Effector CD8-positive, alpha-beta T cell (primary cell): Measurements from ENCODE around the gene SNX20.

ENCODE experiments used
- DNase-seq: peaks from one replicate; lab custom pipeline; 2025; lab: John Stamatoyannopoulos, UW

The SNX20 gene

DNA sequence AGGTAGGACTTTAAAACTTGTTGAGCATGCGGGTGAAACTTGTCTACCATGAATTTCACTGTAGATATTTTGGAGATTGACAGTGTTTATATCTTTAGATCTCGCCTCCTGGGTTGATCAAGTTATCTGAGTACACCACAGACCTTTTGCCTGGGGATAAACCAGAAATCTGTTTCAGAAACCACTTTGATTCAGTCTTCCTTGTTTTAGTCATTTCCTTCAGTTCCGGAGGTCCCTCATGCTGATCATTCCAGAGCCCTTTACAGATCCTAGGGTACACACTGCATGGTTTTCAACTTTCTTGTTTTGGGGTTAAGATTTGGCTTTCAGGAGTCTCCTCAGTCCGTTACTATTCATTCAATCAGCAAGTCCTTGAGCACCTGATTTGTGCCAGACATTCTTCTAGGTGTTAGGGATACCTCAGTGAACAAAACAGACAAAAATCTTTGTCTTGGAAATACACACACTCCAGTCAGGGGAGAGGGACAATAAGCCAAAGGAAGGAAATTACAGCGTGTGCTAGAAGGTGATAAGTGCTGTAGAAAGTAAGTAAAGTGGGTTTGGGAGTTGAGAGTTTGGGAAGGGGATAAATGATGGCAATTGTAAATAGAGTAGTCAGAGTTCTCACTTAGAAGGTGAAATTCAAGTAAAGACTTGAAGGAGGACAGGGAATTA is 24.5 kb upstream of the SNX20 start:
- DNase-seq = no peak

DNA sequence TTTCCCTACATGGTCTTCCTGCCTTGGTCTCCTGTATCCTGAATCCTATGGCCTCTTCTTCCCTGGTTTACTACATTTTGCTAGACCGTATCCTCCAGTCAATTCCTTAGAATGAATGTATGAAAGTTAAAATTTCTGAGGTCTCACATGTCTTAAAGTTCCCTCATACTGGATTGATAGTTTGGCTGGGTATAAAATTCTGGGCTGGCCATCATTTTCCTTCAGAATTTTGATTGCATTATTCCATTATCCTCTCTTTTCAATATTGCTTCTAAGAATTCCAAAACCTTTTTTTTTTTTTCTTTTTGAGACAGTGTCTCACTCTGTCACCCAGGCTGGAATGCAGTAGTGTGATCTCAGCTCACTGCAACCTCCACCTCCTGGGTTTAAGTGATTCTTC is 23.1 kb upstream of the SNX20 start:
- DNase-seq = no peak

DNA sequence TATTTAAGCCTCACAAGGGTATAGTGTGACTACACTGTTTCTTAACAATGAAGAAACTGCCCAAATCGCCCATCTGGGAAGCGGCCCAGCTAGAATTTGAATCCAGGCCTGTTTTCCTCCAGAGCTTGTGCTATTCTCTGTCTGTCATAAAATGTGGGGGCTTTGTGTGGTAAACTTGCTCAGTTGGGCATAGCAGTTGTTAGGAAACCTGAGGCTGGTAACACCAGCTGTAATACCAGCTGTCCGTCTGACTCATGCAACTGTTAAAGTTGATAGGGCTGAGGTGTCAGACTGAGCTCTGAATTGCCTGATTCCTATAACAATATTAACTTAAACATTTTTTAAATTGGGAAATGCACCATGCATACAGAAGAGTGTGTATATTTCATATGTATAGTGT is 21.6 kb upstream of the SNX20 start:
- no peak for DNase-seq

DNA sequence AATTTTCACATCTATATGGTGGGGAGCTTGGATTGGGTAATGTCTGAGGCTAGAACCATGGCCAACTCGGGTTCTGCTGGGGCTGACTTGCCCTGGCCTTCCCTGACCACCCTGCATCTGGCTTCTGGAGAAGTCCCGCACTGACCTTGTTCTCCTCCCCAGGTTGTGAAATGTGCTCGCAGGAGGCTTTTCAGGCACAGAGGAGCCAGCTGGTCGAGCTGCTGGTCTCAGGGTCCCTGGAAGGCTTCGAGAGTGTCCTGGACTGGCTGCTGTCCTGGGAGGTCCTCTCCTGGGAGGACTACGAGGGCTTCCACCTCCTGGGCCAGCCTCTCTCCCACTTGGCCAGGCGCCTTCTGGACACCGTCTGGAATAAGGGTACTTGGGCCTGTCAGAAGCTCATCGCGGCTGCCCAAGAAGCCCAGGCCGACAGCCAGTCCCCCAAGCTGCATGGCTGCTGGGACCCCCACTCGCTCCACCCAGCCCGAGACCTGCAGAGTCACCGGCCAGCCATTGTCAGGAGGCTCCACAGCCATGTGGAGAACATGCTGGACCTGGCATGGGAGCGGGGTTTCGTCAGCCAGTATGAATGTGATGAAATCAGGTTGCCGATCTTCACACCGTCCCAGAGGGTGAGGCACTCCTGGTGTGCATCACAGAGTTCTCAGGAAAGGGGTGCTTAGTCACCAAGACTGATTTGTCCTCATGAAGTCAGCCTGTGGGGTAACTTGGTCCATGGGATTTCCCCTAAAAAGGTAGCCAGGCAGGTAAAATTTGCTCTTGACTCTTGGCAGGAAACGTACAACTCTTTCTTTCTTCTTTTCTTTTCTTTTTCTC is 18.4 kb upstream of the SNX20 start:
- no peak for DNase-seq

DNA sequence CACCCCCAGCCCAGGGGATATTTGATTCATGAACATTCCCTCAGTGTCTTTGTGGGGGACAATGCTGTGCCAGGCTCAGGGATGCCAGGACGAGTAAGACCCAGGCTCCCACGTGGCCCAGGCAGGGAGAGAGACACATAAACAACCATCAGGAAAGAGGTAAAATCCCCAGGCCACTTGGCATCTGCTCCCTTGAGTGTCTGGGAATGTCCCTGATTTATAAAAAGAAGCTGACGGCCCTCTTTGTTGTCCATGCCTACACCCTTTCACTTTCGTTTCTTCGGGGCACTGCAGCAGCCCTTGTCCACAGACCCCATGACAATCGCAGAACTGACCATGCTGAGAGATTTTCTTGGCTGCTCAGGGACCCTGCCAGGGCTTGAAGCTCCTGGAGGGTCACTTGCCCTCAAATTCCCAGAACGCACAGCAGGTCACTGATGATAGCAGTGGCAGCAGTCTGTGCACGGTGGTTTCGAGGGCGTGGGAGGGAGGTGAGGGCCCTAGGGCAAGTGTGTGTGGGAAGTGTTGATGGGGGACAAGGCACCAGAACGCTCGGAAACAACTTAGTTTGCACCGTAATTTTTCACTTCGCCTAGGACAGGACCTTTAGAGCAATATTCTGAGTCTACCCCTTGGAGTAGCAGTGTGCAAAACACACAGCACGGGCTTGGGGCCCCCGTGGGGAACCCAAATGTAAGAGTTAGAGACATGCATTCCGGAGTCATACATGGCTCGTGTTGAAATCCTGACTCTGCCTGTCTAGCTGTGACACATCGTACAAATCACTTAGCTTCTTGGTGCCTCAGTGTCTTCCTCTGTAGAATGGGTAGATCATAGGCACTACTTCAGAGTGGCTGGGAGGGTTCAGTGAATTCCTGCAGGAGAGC is 17.0 kb upstream of the SNX20 start:
- DNase-seq = no peak

DNA sequence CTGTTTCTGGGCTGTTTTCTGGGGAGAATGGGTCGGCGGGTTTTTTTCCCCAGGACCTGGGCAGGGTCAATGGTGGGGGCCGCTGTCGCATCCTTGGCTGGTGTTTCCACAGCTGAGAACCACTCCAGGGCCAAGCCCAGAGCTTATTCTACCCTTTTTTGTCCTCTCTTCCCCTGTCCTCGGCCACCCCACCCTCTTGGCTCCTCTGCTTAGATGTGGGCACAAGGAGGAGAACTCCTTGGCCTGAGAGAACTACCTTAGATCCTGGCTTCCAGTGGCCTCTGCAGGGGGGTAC is 16.3 kb upstream of the SNX20 start:
- DNase-seq = no peak

DNA sequence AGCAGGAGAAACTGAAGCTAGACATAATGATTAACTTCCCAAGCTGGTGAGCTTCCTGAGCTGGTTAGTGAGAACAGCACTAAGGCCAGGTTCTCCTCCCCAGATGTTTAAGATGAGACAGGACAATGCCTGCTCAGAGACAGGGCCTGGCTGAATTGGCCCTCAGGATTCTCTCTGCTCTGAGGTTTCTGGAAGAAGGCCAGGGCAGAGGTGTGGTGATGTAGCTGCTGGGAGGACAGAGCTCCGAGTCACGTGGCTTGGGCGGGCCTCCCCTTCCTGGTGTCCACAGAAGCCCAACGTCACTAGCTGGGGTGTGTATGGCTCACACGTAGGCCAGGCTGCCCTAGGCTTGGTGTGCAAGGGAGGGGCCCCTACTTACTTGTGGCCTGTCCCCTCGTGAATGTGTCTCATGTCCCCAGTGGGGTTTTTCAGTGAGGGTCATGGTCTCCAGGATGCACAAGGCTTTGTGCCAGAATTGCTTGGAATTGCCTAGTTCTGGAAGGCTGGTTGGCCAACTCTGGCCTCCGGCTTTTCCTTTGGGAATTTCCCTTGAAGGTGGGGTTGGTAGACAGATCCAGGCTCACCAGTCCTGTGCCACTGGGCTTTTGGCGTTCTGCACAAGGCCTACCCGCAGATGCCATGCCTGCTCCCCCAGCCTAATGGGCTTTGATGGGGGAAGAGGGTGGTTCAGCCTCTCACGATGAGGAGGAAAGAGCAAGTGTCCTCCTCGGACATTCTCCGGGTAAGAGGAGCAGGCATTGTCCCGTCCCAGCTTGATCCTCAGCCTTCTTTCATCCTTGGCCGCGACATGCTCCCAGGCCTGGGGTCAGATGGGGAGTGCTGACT is 15.7 kb upstream of the SNX20 start:
- DNase-seq = no peak

DNA sequence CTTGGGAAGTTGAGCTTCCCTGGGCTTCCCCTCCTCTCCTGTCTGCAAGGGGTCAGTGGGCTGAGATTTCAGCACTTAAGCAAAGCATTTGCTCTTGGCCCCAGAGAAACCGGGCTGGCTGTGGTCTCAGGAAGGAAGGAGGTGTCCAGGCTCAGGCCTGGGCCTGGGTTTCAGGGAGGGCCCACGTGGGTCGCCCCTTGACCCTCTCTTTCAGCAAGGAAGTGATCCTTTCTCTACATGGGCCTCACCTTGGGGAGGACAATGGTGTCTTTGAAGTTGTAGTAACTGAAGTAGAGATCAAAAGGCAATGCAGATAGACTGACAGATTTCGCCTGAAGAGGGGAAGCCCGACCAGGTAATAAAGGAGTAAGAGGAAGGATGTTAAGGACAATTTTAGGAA is 15.0 kb upstream of the SNX20 start:
- no peak for DNase-seq

DNA sequence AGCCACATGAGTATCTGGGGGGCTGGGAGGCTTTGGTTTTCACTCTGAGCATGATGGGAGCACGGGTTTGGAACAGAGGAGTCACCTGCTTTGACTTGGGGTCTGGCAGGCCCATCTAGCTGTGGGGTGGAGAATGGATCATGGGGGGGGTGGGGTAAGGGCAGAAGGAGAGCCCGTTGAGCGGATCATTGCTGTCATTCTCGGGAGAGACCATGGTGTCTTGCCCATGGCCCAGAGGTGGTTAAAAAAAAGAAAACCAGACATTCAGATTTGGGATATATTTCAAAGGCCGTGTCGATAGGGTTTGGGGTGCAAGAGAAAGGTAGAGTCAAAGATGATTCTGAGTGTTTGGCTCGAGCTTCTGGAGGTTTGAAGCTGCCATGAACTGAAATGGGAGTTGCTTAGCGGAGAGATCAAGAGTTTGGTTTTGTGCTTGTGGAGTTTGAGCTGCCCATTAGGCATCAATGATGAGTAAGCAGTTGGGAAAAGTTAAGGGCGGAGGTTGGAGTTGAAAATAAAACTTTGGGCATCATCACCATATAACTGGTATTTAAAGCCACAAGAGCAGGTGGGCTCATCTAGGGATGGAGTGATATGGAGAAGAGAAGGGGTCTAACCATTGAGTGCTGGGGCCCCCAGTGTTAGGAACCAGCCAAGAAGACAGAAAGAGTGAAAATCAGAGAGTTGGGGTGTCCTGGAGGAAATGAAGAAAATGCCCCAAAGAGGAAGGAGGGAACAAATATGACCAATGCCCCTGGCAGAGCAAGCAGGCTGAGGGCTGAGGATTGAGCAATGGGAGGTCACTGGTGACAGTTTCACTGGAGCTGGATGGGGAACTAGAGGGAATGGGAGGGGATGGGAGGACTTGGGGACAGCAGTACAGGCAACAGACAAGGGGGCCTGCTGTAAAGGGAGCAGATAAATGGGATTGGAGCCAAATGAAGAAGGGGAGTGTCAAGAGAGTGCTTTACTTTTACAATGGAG is 14.2 kb upstream of the SNX20 start:
- no peak for DNase-seq

DNA sequence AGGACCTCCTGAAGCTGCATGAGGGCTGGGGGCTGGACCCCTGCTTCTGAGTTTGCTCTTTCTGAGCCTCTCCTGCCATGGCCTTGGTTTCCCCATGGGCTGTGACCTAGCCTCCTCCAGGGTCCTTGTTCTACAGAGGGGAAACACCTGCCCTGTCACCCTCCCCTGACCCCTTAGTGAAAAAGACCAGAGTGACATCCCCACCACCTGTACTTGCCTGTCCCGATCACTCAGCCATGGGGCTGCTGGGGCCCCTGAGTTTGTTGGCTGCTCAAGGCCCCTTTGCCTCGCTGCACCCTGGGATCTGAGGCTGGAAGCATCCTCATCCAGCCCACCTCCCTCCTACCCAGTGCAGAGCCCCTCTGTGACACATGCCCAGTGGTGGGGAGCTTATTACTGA is 13.1 kb upstream of the SNX20 start:
- no peak for DNase-seq

DNA sequence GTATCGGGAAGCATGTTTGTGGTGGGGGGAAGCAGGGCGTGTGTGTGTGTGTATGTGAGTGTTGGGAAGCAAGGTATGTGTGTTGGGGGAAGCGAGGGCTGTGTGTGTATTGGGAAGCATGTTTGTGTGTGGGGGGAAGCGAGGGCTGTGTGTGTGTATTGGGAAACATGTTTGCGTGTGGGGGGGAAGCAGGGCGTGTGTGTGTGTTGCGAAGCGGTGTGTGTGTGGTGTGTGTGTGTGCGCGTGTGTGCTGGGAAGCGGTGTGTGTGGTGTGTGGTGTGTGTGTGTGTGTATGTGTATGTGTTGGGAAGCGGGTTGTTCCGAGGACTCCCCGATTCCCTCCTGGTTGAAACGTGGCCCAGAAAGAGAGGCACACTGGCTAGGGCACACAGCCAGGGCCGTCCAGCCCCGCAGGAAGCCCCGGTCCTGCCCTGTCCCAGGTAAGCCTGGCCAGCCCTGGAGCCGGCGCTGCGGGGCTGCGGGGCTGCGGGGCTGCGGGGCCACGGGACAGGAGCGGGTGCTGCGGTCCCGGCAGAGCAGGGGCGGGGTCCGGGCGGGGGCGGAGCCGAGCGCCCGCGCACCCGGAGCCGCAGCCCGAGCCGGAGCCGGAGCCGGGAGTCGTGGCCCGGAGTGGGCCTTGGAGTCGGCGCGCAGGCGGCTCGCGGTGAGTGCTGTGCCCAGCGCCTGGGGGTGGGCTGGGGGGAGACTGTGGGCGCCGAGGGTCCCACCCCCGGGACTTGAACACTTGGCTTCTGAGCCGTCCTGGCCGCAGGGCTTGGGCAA is 12.1 kb upstream of the SNX20 start, which contains the start of gene NOD2:
TSS of gene NOD2 (plus strand) at position 608 of the 783 bp plus-strand sequence. CDS start 5,890 bp downstream, outside the sequence.
- no peak for DNase-seq

DNA sequence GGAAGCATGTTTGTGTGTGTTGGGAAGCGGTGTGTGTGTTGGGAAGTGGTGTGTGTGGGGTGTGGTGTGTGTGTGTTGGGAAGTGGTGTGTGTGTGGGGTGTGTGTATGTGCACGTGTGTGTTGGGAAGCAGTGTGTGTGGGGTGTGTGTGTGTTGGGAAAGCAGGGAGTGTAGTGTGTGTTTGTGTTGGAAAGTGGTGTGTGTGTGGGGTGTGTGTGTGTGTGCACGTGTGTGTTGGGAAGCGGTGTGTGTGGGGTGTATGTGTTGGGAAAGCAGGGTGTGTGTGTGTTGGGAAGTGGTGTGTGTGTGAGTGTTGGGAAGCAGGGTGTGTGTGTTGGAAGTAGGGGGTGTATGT is 11.5 kb upstream of the SNX20 start:
- DNase-seq = no peak

DNA sequence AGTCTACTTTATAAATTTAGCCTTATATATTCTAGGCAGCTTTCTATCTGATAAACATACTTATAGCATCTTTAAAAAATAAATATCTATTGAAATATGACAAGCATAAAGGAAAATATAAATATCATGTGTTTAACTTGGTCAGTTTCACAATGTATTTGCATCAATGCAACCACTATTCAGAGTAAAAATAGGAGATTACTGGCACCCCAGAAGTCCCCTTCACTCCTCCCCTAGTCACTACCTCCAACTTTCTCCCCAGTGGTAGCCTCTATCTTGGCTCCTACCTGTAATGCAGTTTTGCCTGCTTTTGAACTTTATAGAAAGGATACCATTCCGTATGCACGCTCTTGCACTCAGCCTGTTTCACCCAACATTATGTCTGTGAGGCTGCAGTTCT is 9.1 kb upstream of the SNX20 start:
- no peak for DNase-seq

DNA sequence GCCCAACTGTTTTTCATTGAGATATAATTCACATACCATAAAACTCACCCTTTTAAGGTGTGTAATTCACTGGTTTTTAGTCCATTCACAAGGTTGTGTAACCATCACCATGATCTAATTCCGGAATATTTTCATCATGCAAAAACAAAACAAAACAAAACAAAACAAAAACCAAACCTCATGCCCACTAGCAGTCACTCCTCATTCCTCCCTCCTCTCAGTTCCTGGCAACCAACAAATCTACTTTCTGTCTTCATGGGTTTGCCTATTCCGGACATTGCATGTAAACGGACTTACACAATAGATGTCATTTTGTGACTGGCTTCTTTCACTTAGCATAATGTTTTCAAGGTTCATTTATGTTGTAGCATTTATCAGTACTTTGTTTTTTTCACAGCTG is 7.8 kb upstream of the SNX20 start:
- DNase-seq = no peak

DNA sequence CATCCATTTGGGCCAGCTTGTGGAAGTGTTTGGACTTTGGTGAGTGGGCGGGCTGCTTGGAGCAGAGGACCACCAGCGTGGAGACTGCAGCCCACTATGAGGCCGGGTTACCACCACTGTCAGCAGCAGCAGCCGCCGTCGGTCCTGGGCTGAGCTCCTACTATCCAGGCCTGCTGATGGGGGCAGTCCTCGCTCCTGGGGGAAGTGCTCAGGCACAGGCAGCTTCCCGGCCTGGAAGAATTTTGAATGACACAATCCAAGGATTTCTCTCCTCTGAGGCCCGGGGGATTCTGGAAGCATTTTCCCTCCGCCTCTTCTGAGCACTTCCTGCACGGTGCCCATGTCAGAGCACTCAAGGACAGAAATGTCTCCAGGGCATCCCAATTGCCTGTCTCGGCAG is 7.0 kb upstream of the SNX20 start:
- DNase-seq = no peak

DNA sequence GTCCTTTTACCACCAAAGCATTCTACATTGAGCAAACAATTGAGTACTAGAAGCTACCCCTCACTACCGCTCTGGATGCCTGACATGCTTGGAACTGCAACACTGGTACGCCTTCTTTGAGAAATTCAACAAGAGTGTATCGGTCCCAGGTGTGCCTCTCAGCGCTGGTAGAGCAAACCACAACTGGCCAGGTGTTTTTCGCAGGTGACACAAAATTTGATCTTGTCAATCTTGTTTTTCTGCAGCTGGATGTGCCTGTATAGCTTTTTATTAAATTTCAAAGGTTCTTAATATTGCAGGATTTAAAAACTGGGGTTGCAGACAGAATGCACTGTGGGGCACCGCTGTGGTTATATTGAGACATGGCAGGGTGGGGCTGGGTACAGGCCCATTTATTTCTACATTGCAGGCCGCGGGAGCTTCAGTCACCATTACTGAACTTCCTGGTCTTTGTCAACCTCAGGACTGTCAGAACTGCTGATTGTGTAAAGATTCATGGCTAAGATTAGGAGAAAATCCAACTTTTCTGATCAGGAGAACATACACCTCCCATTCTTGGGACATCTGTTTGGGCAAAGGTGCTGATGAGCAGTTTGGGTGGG is 4.5 kb upstream of the SNX20 start:
- DNase-seq = no peak

DNA sequence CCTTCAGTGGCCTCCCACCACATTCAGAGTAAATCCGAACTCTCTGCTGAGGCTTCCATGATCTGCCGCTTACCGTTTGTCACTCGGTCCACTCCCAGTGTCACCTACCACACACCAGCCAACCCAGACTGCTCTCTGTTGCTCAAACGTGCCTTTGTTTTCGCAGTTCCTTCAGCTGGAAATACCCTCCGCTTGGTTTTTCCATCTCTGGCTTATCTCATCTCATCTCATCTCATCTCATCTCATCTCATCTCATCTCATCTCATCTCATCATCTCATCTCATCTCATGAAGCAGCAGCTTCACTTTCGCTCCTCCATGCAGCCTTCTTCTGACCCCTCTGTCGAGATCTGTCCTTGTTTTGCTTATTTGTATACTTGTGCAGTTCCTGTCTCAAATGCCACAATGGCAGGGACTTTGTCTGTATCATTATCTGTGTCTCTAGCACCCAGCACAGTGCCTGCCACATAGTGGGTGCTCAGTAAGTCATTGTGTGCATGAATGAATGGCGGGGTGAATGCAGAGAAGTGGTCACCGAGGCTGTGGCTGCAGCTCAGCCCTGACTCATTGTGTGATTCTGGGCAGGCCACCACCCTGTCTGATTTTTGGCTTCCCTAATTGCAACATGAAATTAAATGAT is 3.8 kb upstream of the SNX20 start:
- DNase-seq = no peak

DNA sequence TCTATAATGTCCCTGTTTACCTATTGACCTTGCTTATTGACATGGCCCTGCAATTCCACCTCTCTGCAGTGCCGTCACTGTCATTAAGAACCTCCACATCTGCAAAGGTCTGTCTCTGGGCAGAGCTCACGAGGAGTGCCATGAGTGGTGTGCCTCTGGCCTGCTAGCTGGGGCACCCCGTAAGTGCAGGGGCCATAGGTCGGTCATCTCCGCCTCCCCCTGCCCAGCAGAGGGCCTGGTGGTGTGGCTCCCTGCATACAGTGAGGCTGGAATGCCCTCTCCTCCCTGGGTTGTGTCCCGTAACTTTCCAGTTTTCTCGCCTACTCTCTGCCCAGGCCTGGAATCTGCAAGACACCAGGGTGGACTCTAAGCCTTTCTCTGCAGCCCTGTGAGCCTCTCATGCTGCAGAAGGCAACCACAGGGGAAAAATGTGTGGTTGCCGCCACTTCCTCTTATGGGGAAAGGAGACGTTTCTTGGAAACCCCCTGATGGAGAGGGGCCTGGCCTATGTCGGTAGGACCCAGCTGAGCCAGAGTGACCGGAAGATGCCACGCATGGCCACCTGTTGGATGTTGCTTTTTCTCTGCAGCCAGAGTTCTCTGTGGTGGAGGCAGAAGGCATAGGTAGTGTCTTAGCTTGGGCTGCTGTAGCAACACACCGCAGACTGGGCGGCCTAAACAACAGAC is 2.7 kb upstream of the SNX20 start:
- no peak for DNase-seq
